GM23248 (cell line): Measurements from ENCODE around the gene ABCF1.

Experiments used
- EZH2 ChIP-seq: fragments of 200-600 bp; sonication (generic); IDR thresholded peaks from 2 replicates; pipeline ENCODE4 v1.6.1; 2018; ENCODE audit warnings: antibody characterized with exemption, mild to moderate bottlenecking; ENCODE audit not compliant: insufficient read depth, poor library complexity, severe bottlenecking
- EZH2phosphoT487 ChIP-seq: fragments of 200-600 bp; sonication (generic); IDR thresholded peaks from 2 replicates; pipeline ENCODE4 v1.6.1; 2018; ENCODE audit warnings: antibody characterized with exemption, moderate library complexity, mild to moderate bottlenecking, low read depth; ENCODE audit not compliant: insufficient read depth

DNA sequence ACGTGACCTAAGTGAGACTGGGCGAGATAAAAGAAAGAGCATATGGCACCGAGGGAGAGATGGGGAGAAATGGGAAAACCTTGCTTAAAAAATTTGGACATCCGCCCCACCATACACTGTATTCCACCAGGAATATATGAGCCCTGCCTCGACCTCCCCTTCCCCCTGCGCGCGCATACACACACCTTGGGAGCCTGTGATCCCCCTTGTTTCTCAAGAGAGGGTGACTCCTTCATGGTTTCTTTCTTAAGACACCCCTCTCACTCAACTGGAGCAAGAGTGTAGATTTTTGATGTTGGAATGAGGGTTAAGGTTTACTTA, 480 bp downstream of the ABCF1 start:
- TF ChIP-seq EZH2phosphoT487 (no peak), EZH2 (no peak)
